ENCODE measurements around the gene SUPT3H. TPM values are rescaled to one million over a fixed set of nuclear protein-coding genes. Genes with fewer than 3 reads are reported as not detected.

The SUPT3H gene
- polyA plus RNA-seq, 1 donor (not counting 4 experiments of a cell fraction or from before 2014, with no cell fraction given), result 7.6 TPM

DNA sequence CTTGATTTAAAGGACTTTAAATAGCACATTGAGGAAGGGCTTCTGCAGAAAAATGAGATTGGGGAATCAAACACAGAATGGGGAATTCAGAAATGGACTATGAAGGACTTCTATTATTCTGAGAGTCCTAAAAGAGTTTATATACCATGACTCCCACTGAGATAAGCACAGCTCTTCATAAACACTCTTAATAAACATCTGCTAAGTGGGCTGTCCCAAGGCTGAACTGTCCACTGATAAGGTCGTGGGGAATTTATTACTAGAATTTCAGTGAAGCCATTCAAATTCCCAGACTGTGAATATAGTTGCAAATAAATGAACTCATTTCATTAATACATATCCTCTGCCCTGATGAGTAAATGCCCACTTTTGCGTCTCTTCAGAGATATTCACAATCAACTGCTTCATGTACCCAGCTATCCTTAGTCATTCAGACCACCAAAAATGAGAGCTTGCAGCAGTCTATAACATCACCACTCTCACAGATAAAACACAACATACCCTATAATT lies 517.8 kb downstream of the SUPT3H start:
- H3K9ac ChIP-seq (ENCODE audit: control insufficient read depth, extremely low read depth, insufficient read depth, low read length), result no peak overlapping the region
- dilution Hi-C loops (cut with MboI; ENCODE audit: extremely low pct_ligation_motif_present, low sequenced_read_pairs), result no loop called here
- H3K4me2 ChIP-seq (ENCODE audit: control insufficient read depth, extremely low read depth, insufficient read depth, low read depth, low read length), result no peak overlapping the region
- H3K4me3 ChIP-seq (ENCODE audit: control insufficient read depth in 2 of 3, extremely low read depth in 1 of 3, insufficient read depth in 2 of 3, low read depth in 1 of 3, low read length in 3 of 3), result no peak overlapping the region
- no peaks in the 10 kb centered on the region for H3K9me3 ChIP-seq (ENCODE audit: control insufficient read depth, low read depth, low read length)
- no peaks in the 10 kb centered on the region for H3K9me1 ChIP-seq (ENCODE audit: control insufficient read depth, extremely low read depth, insufficient read depth, low read length)
- DNase-seq (ENCODE audit: low read depth, low spot score), result no peak
- no peaks in the 10 kb centered on the region for H3K27me3 ChIP-seq (ENCODE audit: control insufficient read depth, extremely low read depth, insufficient read depth, low read length)
- no peak overlapping the region for H3K27ac ChIP-seq (ENCODE audit: control insufficient read depth, insufficient read depth, low read length)
- H3K4me1 ChIP-seq (ENCODE audit: control insufficient read depth, extremely low read depth, insufficient read depth, low read length), result no peaks in the 10 kb centered on the region
- H3K36me3 ChIP-seq (ENCODE audit: control insufficient read depth in 2 of 2, extremely low read depth in 1 of 2, insufficient read depth in 2 of 2, low read length in 2 of 2), result no peaks in the 10 kb centered on the region
- no peaks in the 10 kb centered on the region for H4K20me1 ChIP-seq (ENCODE audit: control insufficient read depth, extremely low read depth, insufficient read depth, low read length)
- H3K79me2 ChIP-seq (ENCODE audit: control insufficient read depth, insufficient read depth, low read length), result no peaks in the 10 kb centered on the region
- no peak for FAIRE-seq
- TF ChIP-seq EZH2 (IDR thresholded peaks at IDR 0.05; ENCODE audit: low read length) (no peak), CTCF (optimal IDR thresholded peaks at IDR 0.05 in 1 of 3, IDR thresholded peaks at IDR 0.05 in 1 of 3, conservative IDR thresholded peaks at IDR 0.05 in 1 of 3; ENCODE audit: extremely low read depth in 1 of 3, insufficient read depth in 2 of 3, low read length in 3 of 3) (no peak)
- no peak overlapping the region for H2AFZ ChIP-seq (ENCODE audit: control insufficient read depth, low read length)

DNA sequence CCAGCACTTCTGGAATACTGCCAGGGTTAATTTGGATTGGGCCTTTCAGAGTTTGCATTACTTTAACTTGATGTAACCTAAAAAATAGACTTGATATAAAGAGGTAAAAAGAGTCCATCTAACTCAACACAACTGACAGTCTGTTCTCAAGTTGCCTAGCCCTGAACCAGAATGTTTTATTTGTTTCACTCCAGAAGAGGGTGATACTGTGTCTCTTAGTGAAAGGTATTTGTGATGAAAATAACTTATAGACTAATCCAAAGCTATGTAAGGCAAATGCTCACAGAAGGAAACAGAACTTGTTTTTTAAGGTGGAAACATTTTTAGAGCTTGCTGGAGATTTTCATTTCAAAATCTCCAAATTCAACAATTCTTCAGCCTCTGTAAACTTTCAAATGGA lies 518.7 kb downstream of the SUPT3H start:
- Histone ChIP-seq H3K4me2 (ENCODE audit: control insufficient read depth, extremely low read depth, insufficient read depth, low read depth, low read length) (no peak overlapping the region), H3K27me3 (ENCODE audit: control insufficient read depth, extremely low read depth, insufficient read depth, low read length) (no peaks in the 10 kb centered on the region), H3K79me2 (ENCODE audit: control insufficient read depth, insufficient read depth, low read length) (no peaks in the 10 kb centered on the region), H3K4me1 (ENCODE audit: control insufficient read depth, extremely low read depth, insufficient read depth, low read length) (no peaks in the 10 kb centered on the region), H4K20me1 (ENCODE audit: control insufficient read depth, extremely low read depth, insufficient read depth, low read length) (no peaks in the 10 kb centered on the region), H2AFZ (ENCODE audit: control insufficient read depth, low read length) (no peak overlapping the region), H3K9ac (ENCODE audit: control insufficient read depth, extremely low read depth, insufficient read depth, low read length) (no peak overlapping the region), H3K27ac (ENCODE audit: control insufficient read depth, insufficient read depth, low read length) (no peak overlapping the region), H3K9me1 (ENCODE audit: control insufficient read depth, extremely low read depth, insufficient read depth, low read length) (no peaks in the 10 kb centered on the region), H3K36me3 (ENCODE audit: control insufficient read depth in 2 of 2, extremely low read depth in 1 of 2, insufficient read depth in 2 of 2, low read length in 2 of 2) (no peaks in the 10 kb centered on the region), H3K4me3 (ENCODE audit: control insufficient read depth in 2 of 3, extremely low read depth in 1 of 3, insufficient read depth in 2 of 3, low read depth in 1 of 3, low read length in 3 of 3) (no peak overlapping the region), H3K9me3 (ENCODE audit: control insufficient read depth, low read depth, low read length) (no peaks in the 10 kb centered on the region)
- TF ChIP-seq CTCF (optimal IDR thresholded peaks at IDR 0.05 in 1 of 3, IDR thresholded peaks at IDR 0.05 in 1 of 3, conservative IDR thresholded peaks at IDR 0.05 in 1 of 3; ENCODE audit: extremely low read depth in 1 of 3, insufficient read depth in 2 of 3, low read length in 3 of 3) (no peak), EZH2 (IDR thresholded peaks at IDR 0.05; ENCODE audit: low read length) (no peak)
- no peak for FAIRE-seq
- no peak for DNase-seq (ENCODE audit: low read depth, low spot score)
- dilution Hi-C loops (cut with MboI; ENCODE audit: extremely low pct_ligation_motif_present, low sequenced_read_pairs), result no loop called here
